IMR-90 (cell line): ENCODE data around the gene ABHD17C. TPM values are rescaled to one million over a fixed set of nuclear protein-coding genes. Genes with fewer than 3 reads are reported as not detected.

Experiments used
- ATAC-seq: fragments of 200-7000 bp; cut with Tn5 transposase; 2 replicates; pipeline ENCODE4 v1.9.1; 2020; ENCODE audit warnings: low read depth, mild to moderate bottlenecking, moderate library complexity
- BruUV-seq: library from RNA; stranded (reverse); fragments of 400-500 nt; replicated peaks from 2 replicates; lab custom pipeline; 2021; lab: Mats Ljungman, UMichigan
- CTCF ChIA-PET: fragments of 300-600 bp; formaldehyde crosslinking; extraction: SDS; loops from one replicate; lab custom pipeline; 2021; ENCODE audit warnings: antibody characterized with exemption; lab: Yijun Ruan, JAX
- POLR2A ChIA-PET: fragments of 300-600 bp; sonication (Branson Sonifier 250); formaldehyde crosslinking; loops from one replicate; lab custom pipeline; 2022; ENCODE audit warnings: antibody characterized with exemption; ENCODE audit not compliant: unreplicated experiment; lab: Charles Lee
- DNase-seq: peaks from one replicate; pipeline ENCODE4 v3.0.0; 2013
- H2AFZ ChIP-seq: replicated peaks from 2 replicates; pipeline ENCODE3; 2013; ENCODE audit warnings: low read length, mild to moderate bottlenecking; ENCODE audit not compliant: poor library complexity
- H2AK5ac ChIP-seq: 2 replicates; pipeline ENCODE4 v1.6.1; 2013; ENCODE audit warnings: low read depth, low read length, inconsistent platforms
- H2AK9ac ChIP-seq: replicated peaks from 2 replicates; pipeline ENCODE3; 2013; ENCODE audit warnings: mild to moderate bottlenecking, low read depth, low read length, moderate library complexity; ENCODE audit not compliant: poor library complexity
- H2BK120ac ChIP-seq: 2 replicates; pipeline ENCODE4 v1.6.1; 2013; ENCODE audit warnings: low read depth, low read length, inconsistent platforms
- H2BK15ac ChIP-seq: 3 replicates; pipeline ENCODE4 v1.6.1; 2013; ENCODE audit warnings: low read depth, low read length, inconsistent platforms
- H2BK20ac ChIP-seq: 2 replicates; pipeline ENCODE4 v1.6.1; 2013; ENCODE audit warnings: low read depth, mild to moderate bottlenecking, inconsistent platforms, low read length, moderate library complexity
- H2BK5ac ChIP-seq: 2 replicates; pipeline ENCODE4 v1.6.1; 2013; ENCODE audit warnings: mild to moderate bottlenecking, low read depth, low read length, inconsistent platforms; ENCODE audit not compliant: poor library complexity, severe bottlenecking
- H3K14ac ChIP-seq: replicated peaks from 2 replicates; pipeline ENCODE4 v1.6.1; 2013; ENCODE audit warnings: low read depth, low read length, inconsistent platforms
- H3K18ac ChIP-seq: 2 replicates; pipeline ENCODE4 v1.6.1; 2013; ENCODE audit warnings: low read depth, low read length, control low read depth
- H3K23ac ChIP-seq: 2 replicates; pipeline ENCODE4 v1.6.1; 2013; ENCODE audit warnings: low read depth, low read length, inconsistent platforms
- H3K27ac ChIP-seq: 2 replicates; pipeline ENCODE4 v1.5.1; 2013; ENCODE audit warnings: mild to moderate bottlenecking, control low read depth, low read length; ENCODE audit not compliant: insufficient read depth
- H3K27me3 ChIP-seq: 2 replicates; pipeline ENCODE4 v1.6.1; 2013; ENCODE audit warnings: low read length; ENCODE audit not compliant: control insufficient read depth, insufficient read depth
- H3K36me3 ChIP-seq: 2 replicates; pipeline ENCODE4 v1.6.1; 2013; ENCODE audit warnings: low read length, mixed read lengths; ENCODE audit not compliant: control insufficient read depth, insufficient read depth
- H3K4ac ChIP-seq: 2 replicates; pipeline ENCODE4 v1.6.1; 2013; ENCODE audit warnings: low read depth, low read length, inconsistent platforms
- H3K4me1 ChIP-seq: 2 replicates; pipeline ENCODE4 v1.6.1; 2013; ENCODE audit warnings: low read length, mixed read lengths; ENCODE audit not compliant: control insufficient read depth, insufficient read depth
- H3K4me2 ChIP-seq: 2 replicates; pipeline ENCODE4 v1.6.1; 2013; ENCODE audit warnings: low read depth, mild to moderate bottlenecking, control low read depth, low read length, moderate library complexity
- H3K4me3 ChIP-seq: 2 replicates; pipeline ENCODE4 v1.5.1; 2013; ENCODE audit warnings: low read depth, mild to moderate bottlenecking, control low read depth, low read length, moderate library complexity; ENCODE audit not compliant: insufficient read depth
- H3K56ac ChIP-seq: 2 replicates; pipeline ENCODE4 v1.6.1; 2013; ENCODE audit warnings: low read length, inconsistent platforms; ENCODE audit not compliant: insufficient read depth; ENCODE audit errors: extremely low read depth
- H3K79me1 ChIP-seq, 2 experiments: 2 replicates each; pipeline ENCODE4 v1.6.1; 2013; ENCODE audit warnings: low read length in 2 of 2, inconsistent platforms in 1 of 2, low read depth in 1 of 2
- H3K9ac ChIP-seq: 2 replicates; pipeline ENCODE4 v1.6.1; 2013; ENCODE audit warnings: low read depth, low read length, control low read depth
- H3K9me1 ChIP-seq: 2 replicates; pipeline ENCODE4 v1.6.1; 2013; ENCODE audit warnings: low read length, inconsistent platforms; ENCODE audit not compliant: insufficient read depth
- H3K9me3 ChIP-seq: 2 replicates; pipeline ENCODE4 v1.6.1; 2013; ENCODE audit warnings: low read length; ENCODE audit not compliant: control insufficient read depth, insufficient read depth
- H4K20me1 ChIP-seq: 2 replicates; pipeline ENCODE4 v1.6.1; 2013; ENCODE audit warnings: low read length, inconsistent platforms; ENCODE audit not compliant: insufficient read depth
- H4K5ac ChIP-seq: 2 replicates; pipeline ENCODE4 v1.6.1; 2013; ENCODE audit warnings: mild to moderate bottlenecking, low read depth, low read length, control low read depth
- H4K8ac ChIP-seq, 2 experiments: 2 replicates each; pipeline ENCODE4 v1.6.1; 2013; ENCODE audit warnings: low read depth in 2 of 2, low read length in 2 of 2, control low read depth in 1 of 2, inconsistent platforms in 1 of 2
- H4K91ac ChIP-seq: 2 replicates; pipeline ENCODE4 v1.6.1; 2013; ENCODE audit warnings: low read depth, low read length, inconsistent platforms; ENCODE audit not compliant: insufficient read depth
- NFE2L2 ChIP-seq: fragments of 150-350 bp; IDR thresholded peaks from 2 replicates; pipeline ENCODE4 v1.6.1; 2016; ENCODE audit warnings: low read depth, mild to moderate bottlenecking, low read length
- SMC3 ChIP-seq: fragments of 150-350 bp; IDR thresholded peaks from 2 replicates; pipeline ENCODE4 v1.6.1; 2016; ENCODE audit warnings: low read depth, mild to moderate bottlenecking, antibody characterized with exemption, low read length, moderate library complexity
- WGBS, 2 experiments: methylation state at CpG; one replicate each; pipeline versions ENCODE4 v1.1.5 to v1.1.7; 2013; ENCODE audit warnings: missing lambda C conversion rate in 2 of 2; ENCODE audit not compliant: insufficient read length in 1 of 2; ENCODE audit errors: extremely low coverage in 2 of 2; 5-methylcytosine and 5-hydroxymethylcytosine counted together
- dilution Hi-C: fragments of 300-500 bp; cut with HindIII; formaldehyde crosslinking; loops from one replicate; pipeline ENCODE4 v1.14.3; 2018; ENCODE audit warnings: low sequenced_read_pairs; ENCODE audit not compliant: unreplicated experiment
- in situ Hi-C: fragments of 300-500 bp; cut with MboI; formaldehyde crosslinking; loops from 3 replicates; pipeline ENCODE4 v1.14.3; 2019; ENCODE audit warnings: low sequenced_read_pairs, inconsistent platforms, mixed read lengths
- intact Hi-C: fragments of 100-400 bp; cut with micrococcal nuclease; formaldehyde crosslinking; loops from 2 replicates; pipeline ENCODE4 v1.10.0; 2022
- polyA plus RNA-seq, 3 experiments: library from polyadenylated mRNA; depleted of rRNA; stranded (reverse); fragments of >200 nt; gene quantifications; 2 replicates each; pipeline ENCODE4 v1.2.3, GENCODE V29; 2012; ENCODE audit warnings: low replicate concordance in 1 of 3
- total RNA-seq: library from RNA; depleted of rRNA; stranded (reverse); fragments of >200 nt; gene quantifications from 2 replicates; pipeline ENCODE4 v1.2.3, GENCODE V29; 2012

Gene ABHD17C
- total and polyA plus RNA-seq, 2 of the 4 experiments (the other 2 are of a cell fraction): 5.4 to 10.3 TPM

DNA sequence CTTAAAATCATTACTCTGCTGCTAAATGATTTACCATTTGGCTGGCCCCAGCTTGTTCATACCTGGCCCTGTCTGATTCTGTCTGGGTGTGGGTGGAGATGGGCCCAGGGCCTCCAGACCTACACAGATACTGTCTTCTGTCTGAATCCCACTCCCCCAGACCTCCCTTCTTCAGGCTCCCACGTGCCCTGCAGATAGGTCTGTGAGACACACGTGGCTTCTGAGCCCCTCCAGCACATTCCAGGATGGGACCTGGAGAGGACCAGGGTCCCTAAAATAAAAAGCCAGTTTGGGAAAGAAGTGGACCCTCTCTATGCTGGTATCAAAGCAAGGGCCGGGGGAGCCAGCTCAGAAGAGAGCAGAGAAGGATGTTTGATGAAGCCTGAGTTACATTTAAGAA, 69.4 kb downstream of the ABHD17C start:
- Histone ChIP-seq H2AK5ac (no peak overlapping the region), H3K56ac (no peak overlapping the region), H3K79me1 (no peaks in the 10 kb centered on the region), H3K18ac (no peak overlapping the region), H3K14ac (no peak overlapping the region), H4K8ac (no peak overlapping the region), H3K23ac (no peak overlapping the region), H3K4me2 (no peak overlapping the region), H4K20me1 (no peaks in the 10 kb centered on the region), H3K4me1 (no peaks in the 10 kb centered on the region), H3K9me1 (no peaks in the 10 kb centered on the region), H2BK5ac (no peak overlapping the region), H2AK9ac (no peak overlapping the region), H4K91ac (no peak overlapping the region), H3K4ac (no peak overlapping the region), H2BK20ac (no peak overlapping the region), H3K27me3 (no peaks in the 10 kb centered on the region), H2BK120ac (no peak overlapping the region), H3K9ac (no peak overlapping the region), H3K27ac (no peak overlapping the region), H4K5ac (no peak overlapping the region), H3K4me3 (no peak overlapping the region), H3K36me3 (no peaks in the 10 kb centered on the region), H3K9me3 (no peaks in the 10 kb centered on the region), H2AFZ (no peak overlapping the region), H2BK15ac (no peak overlapping the region)
- ChIA-PET POLR2A (no interaction called here), CTCF (no interaction called here)
- ATAC-seq (no peak), DNase-seq (no peak)
- intact Hi-C loops: no loop called here
- no CpG with 5 or more reads among the region's 3 CpGs for WGBS, 2 experiments
- no TSS peak for BruUV-seq
- dilution Hi-C loops: no loop called here
- in situ Hi-C loops: no loop called here
- TF ChIP-seq NFE2L2: no peak
- TF ChIP-seq SMC3: no peak
